ENCODE measurements around the gene RNF167.

RNF167 gene

GRCh38 chr17:4955091-4955490 is 15.0 kb downstream of the RNF167 start:
- H3K4me3 ChIP-seq (ENCODE audit: low read length) = no peak overlapping the region
- no peak for TF ChIP-seq CTCF (conservative IDR thresholded peaks at IDR 0.05; ENCODE audit: low read length)
- no peak for DNase-seq (ENCODE audit: low read depth)

GRCh38 chr17:4956493-4957061 is 16.5 kb downstream of the RNF167 start:
- no peak for DNase-seq (ENCODE audit: low read depth)
- TF ChIP-seq CTCF (conservative IDR thresholded peaks at IDR 0.05; ENCODE audit: low read length) = no peak; the same call in 1 of the 2 replicates
- no peak overlapping the region for H3K4me3 ChIP-seq (ENCODE audit: low read length)

GRCh38 chr17:4958102-4958501 is 18.0 kb downstream of the RNF167 start:
- no peak for TF ChIP-seq CTCF (conservative IDR thresholded peaks at IDR 0.05; ENCODE audit: low read length)
- H3K4me3 ChIP-seq (ENCODE audit: low read length) = no peak overlapping the region
- DNase-seq (ENCODE audit: low read depth) = no peak

GRCh38 chr17:4959261-4959965 is 19.3 kb downstream of the RNF167 start:
- H3K4me3 ChIP-seq (ENCODE audit: low read length) = no peak overlapping the region
- TF ChIP-seq CTCF (conservative IDR thresholded peaks at IDR 0.05; ENCODE audit: low read length) = no peak
- DNase-seq (ENCODE audit: low read depth) = no peak

GRCh38 chr17:4960279-4960922 is 20.3 kb downstream of the RNF167 start:
- H3K4me3 ChIP-seq (ENCODE audit: low read length) = no peak overlapping the region
- no peak for TF ChIP-seq CTCF (conservative IDR thresholded peaks at IDR 0.05; ENCODE audit: low read length)
- DNase-seq (ENCODE audit: low read depth) = no peak

GRCh38 chr17:4965311-4965986 is 25.4 kb downstream of the RNF167 start:
- H3K4me3 ChIP-seq (ENCODE audit: low read length) = no peak overlapping the region
- DNase-seq (ENCODE audit: low read depth) = no peak
- TF ChIP-seq CTCF (conservative IDR thresholded peaks at IDR 0.05; ENCODE audit: low read length) = no peak

Measured in AG10803 (cell line).